ENCODE measurements around the gene MYL4.
"Not testable (repeated sequence)": the region's sequence is repeated elsewhere in the genome, so short reads cannot be mapped to it uniquely, and the experiment has no call there.

The MYL4 gene

DNA sequence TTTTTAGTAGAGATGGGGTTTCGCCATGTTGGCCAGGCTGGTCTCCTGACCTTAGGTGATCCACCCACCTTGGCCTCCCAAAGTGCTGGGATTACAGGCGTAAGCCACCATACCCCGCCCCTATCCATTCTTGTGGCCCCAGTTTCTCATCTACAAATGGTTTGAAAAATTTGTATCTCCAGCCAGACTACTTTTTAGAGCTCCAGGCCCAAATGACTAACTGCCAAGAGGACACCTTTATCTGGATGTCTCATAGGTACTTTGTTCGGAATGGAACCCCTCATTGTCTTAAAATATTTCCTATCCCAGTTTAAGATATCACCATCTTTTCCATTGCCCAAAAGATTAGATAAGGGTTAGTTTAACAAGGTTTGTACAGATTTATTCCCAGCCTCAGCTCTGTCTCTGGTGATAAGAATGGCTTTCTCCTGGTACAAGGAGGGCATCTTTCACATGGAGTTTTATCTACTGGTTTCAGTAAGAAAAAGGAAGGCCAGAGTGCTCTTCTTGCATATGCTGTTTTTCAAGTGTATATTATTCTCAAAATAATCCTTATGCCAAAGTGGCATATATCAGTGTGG lies 15.1 kb upstream of the MYL4 start:
- DNase-seq, result no peak

DNA sequence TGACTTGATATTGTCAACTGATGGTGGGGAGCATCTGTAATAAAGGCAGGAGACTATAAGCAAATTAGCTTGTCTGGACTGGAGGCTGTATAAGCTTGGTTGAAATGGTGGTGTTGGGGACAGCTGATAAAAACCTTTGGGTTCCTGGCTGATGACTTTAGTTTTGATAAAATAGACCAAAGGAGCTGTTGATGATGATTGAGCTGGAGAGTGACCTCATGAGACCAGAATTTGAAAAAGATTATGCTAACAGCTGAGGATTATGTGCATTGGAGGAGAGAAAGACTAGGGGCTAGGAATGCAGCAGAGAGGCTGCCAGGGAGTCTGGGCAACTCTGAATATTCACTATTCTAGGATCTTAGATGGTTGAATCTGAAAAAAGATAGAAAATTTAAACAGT lies 11.3 kb upstream of the MYL4 start:
- DNase-seq, result no peak

DNA sequence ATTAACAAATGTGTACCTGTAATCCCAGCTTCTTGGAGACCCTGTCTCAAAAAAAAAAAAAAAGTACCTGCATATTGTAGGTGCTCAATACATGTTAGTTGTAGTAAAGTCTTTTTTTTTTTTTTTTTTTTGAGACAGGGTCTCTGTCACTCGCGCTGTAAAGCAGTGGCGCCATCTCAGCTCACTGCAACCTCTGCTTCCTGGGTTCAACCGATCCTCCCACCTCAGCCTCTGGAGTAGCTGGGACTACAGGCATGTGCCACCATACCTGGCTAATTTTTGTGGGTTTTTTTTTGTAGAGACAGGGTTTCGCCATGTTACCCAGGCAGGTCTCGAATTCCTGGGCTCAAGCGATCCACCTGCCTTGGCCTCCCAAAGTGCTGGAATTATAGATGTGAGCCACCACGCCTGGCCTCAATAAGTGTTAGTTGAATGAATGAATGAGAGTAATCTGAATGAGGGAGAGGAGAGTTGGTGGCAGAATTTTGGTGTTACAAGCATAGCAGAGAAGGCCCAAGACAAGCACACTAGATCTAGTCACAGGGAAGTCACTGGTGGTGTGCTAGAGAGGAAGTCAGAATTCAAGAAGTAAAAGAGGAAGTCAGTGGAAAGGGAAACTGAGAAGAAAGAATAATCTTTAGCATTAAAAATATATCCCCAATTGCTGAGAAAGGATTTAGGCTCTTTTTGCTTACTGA lies 9.4 kb upstream of the MYL4 start:
- no peak for DNase-seq

- DNase-seq, result no peak
These were observed 8.9 kb upstream of the MYL4 start for GRCh38 chr17:47200325-47200664.

DNA sequence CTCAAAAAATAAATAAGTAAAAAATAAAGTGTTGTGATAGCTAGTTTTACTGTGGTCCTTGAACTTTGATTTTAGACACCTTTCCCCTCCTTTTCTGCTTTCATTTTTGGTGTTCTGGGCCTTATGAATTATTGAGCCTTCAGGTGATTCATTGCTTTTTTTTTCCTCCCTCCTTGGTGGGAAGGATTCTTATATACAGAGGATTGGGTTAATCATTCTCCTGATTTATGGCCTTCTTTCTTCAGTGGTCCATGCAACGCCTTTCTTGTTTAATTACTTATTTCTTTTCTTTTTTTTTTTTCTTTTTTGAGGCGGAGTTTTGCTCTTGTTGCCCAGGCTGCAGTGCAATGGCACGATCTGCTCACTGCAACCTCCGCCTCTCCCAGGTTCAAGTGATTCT lies 8.0 kb upstream of the MYL4 start:
- no peak for DNase-seq

DNA sequence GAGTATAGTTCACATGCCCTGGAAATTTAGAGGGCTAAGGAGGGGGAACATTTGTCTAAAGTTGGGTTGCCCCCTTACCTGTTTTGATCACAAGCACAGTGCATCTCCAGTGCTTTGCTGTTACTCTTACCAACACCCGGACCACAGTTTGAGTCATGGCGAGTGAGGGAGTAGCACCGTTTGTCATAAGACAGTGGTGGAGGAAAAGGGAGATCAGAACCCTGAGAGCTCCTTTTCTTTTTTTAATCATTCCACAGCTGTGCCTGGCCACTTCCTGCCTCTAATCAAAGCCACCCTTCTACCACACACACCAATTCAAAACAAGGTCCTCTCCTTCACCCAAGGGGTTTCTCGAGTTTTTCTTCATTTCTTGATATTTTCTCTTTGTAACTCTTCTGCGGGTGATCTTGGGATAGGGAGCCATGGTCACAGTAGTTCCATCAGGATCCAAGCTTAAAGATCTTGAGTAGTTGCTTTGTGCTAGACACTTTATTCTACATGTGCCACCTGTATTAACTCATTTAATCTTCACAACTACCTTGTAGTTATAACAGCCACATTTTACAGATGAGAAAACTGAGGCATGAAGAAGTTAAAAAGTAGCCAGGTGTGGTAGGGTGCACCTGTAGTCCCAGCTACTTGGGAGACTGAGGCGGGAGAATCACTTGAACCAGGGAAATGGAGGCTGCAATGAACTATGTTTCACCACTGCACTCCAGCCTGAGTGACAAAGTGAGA lies 5.0 kb upstream of the MYL4 start:
- DNase-seq, result no peak

DNA sequence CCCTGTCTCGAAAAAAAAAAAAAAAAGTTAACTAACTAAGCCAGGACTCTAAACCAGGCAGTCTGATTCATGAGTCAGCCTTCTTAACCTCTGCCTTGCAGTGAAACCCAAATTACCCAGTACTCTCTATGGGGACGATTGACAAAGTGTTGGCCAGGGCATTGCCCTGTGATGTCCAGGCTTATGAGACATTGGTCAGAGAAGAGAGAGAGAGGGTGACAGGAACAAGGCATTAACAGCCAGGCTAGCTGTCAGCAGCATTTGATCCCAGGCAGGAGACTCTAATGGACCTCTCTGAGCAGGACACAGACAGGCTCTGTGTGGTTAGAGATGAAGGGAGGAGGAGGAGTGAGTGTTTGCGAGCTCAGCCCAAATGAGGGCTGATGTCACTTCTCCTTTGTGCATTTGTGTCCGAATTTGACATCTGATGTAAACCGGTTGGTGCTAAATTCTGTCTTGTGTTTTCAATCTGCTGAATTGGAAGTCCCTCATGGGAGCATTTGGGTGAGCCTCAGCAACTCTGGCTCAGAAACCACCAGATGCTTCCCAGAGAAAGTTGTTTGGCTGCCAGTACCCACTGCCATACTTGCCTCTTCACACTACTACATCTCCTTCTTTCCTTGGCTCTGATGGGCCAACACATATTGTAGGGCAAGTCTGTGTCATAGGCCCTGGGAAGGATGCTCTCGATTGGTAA lies 4.3 kb upstream of the MYL4 start:
- DNase-seq, result no peak

DNA sequence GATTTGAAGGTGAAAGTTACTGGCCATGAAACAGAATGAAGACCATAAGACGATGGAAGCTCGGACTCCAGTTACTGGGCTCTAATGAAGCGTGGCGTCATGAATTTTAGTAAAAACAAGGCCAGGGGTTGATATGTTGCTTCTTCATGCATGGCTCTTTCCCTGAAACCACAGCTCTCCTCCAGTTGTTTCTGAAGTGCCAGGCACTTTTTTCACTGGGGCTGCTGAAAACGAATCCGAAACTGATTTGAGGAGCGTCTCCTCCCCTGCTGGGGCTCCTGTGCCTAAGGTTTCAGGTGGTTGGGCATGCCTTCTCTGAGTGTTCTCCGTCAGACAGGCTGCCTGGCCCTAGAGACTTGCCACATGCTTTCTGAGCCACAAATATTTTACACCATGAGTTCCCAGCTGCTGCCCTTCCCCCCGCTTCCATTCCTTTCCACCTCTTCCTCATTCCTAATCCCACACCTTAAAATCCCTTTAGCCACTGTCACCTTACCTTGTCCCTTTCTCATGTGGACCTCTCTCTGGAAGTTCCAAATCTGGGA lies 3.7 kb upstream of the MYL4 start:
- DNase-seq, result no peak

DNA sequence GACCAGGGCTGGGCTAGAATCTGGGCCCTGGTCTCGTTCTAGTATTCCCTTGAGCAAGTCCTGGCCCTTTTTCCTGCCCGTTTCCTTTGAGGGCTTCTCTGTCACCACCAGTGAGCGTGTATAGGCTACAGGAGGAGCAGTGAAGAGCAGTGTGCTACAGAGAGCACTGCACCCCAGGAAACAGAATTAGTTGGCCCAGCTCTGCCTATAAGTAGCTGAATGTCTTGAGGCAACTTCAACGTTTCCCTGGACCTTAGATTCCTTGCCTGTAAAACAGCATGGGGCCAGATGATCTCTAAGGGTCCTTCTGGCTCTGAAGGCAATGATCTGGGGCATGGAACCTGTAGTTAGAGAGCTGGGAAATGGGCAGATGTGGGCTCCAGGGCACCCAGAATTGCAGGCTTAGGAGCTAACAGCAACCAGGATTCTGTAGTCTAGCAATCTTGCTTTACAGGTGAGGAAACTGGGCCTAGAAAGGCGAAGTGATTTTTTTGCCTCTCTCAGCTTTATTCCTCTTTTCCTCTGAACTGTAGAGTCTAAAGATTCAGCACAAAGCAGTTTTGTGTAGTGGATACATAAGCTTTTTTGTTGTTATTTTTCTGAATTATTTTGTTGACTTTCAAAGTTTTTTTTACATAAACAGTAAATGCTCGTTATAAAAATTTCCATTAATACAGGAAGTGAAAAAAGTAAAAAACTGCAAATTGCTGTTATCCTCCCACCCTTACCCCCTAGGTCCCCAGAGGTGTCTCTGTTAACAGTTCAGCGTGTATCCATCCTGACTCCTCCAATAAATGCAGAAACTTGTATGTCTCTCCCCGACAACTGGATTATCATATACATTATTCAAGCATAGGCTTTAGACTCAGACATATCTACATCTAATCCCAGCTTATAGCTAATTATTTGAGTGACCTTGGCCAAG lies 1.7 kb upstream of the MYL4 start:
- no peak for DNase-seq

GRCh38 chr17:47209499-47209898 lies 351 bp downstream of the MYL4 start:
- no peak for DNase-seq

GRCh38 chr17:47210105-47210504 lies 957 bp downstream of the MYL4 start:
- DNase-seq, result no peak

GRCh38 chr17:47210779-47211178 lies 1.6 kb downstream of the MYL4 start:
- no peak for DNase-seq

DNA sequence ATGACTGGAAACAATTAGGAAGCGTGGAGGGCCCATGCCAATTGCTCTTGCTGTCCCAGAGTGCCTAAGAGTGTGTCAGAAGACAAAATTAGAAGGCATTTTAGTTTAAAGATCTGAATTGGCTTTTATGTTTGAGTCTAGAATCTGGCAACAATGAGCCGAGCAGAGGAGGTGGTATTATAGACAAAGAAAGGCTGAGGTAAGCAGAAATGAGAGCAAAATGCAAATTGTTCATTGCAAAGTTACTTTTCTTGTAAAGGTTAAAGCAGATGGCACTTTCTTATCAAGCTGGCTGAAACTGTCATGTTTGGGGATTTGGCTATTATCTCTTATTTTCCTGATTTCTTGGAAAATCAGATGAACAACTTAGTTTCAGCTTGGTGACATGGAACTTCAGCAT lies 3.3 kb downstream of the MYL4 start:
- no peak for DNase-seq

- no peak for DNase-seq
These were observed 4.4 kb downstream of the MYL4 start for GRCh38 chr17:47213540-47213939.

DNA sequence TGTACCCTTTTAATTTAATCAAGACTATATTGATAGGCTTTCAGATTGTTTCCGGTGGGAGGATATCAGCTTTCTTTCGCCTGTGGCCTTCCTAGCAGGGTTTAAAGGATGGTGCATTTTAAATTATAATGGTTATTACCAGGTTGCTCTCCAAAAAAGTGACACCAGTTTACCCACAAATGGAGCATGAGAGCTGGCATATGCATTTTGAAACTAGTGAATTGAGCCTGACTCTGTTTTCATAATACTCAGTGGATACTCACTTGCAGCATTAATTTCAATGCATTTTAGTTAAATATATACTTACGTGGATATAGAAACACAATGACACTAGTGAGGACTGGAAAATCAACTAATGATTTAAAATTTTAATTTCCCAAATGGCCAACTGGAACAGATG lies 5.8 kb downstream of the MYL4 start:
- DNase-seq, result no peak

GRCh38 chr17:47216821-47217220 lies 7.7 kb downstream of the MYL4 start:
- DNase-seq, result not testable (repeated sequence)

DNA sequence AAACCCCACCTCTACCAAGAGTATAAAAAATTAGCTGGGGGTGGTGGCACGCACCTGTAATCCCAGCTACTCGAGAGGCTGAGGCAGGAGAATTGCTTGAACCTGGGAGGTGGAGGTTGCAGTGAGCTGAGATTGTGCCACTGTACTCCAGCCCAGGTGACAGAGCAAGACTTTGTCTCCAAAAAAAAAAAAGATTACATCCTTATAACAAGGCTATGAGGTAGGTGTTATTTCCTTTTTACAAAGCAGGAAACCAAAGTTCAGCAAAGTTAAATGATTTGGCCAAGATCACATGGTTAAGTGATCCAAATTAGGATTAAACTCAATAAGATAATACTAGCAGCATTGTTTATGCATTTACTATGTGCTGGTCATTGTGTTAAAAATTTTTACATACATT lies 8.1 kb downstream of the MYL4 start:
- not testable (repeated sequence) for DNase-seq

GRCh38 chr17:47218896-47219430 lies 9.8 kb downstream of the MYL4 start:
- peak; percentile 21 to 64 for DNase-seq

DNA sequence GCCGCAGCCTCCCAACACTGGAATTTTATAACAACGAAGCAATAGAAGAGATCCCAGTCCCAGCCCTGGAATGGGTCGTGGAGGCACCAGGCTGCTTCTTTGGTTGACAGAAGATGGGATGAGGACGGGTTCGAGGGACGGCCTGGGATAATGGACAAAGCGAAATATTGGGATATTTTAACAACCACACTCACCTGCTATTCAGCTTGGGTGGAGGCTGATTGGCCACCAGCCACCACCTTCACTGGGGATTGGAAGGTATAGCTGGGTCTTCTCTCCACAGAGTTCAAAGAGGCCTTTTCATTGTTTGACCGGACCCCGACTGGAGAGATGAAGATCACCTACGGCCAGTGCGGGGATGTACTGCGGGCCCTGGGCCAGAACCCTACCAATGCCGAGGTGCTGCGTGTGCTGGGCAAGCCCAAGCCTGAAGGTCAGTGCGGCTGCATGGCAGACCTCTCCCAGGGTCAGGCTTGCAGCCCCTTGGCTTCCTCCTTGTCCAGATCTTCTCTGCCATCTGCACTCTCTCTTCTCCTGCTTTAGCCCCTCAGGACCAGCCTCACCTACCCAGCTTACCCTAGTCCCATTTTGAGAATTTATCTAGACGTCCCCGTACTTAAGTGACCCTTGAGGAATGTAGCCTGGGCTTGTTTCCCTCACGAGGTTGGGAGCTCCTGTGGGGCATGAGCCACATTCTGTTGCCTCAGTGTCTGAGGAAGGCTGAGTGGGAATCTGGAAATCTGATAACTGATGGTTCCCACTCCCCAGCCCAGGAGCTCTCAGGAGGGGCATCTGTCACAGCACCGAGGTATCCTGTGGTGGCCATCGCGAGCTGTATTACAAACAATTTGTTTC lies 10.7 kb downstream of the MYL4 start:
- DNase-seq, result no peak

DNA sequence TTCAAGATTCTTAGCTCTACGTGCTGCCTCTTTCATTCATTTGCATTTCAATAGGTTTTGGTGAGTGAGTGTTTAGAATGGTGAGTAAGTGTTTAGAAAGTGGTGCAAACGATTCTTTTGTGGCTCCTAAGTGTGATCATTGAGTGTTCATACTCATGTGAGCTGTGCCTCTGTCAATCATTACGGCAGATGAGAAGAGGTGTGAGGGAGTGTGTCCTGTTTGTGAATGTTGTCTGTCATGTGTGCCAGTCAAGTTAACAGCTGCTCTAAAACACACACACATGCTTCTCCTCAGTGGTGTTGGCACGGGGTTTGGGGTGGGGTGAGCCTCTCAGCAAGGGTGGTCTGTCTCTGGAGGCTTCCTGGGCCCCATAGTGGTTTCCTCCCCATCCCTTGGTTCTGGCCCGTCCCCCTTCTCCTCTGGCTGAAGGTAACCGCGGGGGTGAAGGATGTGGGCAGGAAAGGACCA lies 11.4 kb downstream of the MYL4 start:
- no peak for DNase-seq

- DNase-seq, result no peak
These were observed 12.0 kb downstream of the MYL4 start for GRCh38 chr17:47221154-47221553.
